Upper lobe of right lung (tissue), 1 donor: Measurements from ENCODE around the gene SLC26A3. TPM values are rescaled to one million over a fixed set of nuclear protein-coding genes. Genes with fewer than 3 reads are reported as not detected.

Experiments used
- ATAC-seq: fragments of 200-7000 bp; cut with Tn5 transposase; one replicate; pipeline ENCODE4 v1.9.1; 2020; ENCODE audit warnings: mild to moderate bottlenecking, moderate library complexity
- DNase-seq: peaks from one replicate; pipeline ENCODE4 v3.0.0-alpha.2; 2020
- H3K27ac ChIP-seq: fragments of 200-600 bp; one replicate; pipeline ENCODE4 v1.8.0; 2022
- H3K27me3 ChIP-seq: fragments of 200-600 bp; one replicate; pipeline ENCODE4 v1.8.0; 2022; ENCODE audit warnings: mild to moderate bottlenecking
- H3K36me3 ChIP-seq: fragments of 200-600 bp; one replicate; pipeline ENCODE4 v1.8.0; 2022
- H3K4me1 ChIP-seq: fragments of 200-600 bp; one replicate; pipeline ENCODE4 v1.8.0; 2022
- H3K4me3 ChIP-seq: fragments of 200-600 bp; one replicate; pipeline ENCODE4 v1.8.0; 2022; ENCODE audit warnings: mild to moderate bottlenecking
- H3K9me3 ChIP-seq: fragments of 200-600 bp; one replicate; pipeline ENCODE4 v1.8.0; 2022
- CTCF ChIP-seq: fragments of 200-600 bp; IDR thresholded peaks from one replicate; pipeline ENCODE4 v1.8.0; 2022; ENCODE audit warnings: antibody characterized with exemption
- intact Hi-C: fragments of 100-400 bp; cut with DNase I; formaldehyde crosslinking; loops from one replicate; pipeline ENCODE4 v1.11.0; 2022
- total RNA-seq: library from RNA; stranded (reverse); fragmentation: NEBNext Ultra II Directional; extraction: Animal tissue kit (Norgen Biotek cat#: 25700); gene quantifications from one replicate; pipeline ENCODE4 v1.2.1, GENCODE V29; 2021
- donor health status: DM: no; HTN: yes; CAD: no; lungs with severe emphysema.

The SLC26A3 gene
- total RNA-seq, 1 donor from 2014 or later = not detected

DNA sequence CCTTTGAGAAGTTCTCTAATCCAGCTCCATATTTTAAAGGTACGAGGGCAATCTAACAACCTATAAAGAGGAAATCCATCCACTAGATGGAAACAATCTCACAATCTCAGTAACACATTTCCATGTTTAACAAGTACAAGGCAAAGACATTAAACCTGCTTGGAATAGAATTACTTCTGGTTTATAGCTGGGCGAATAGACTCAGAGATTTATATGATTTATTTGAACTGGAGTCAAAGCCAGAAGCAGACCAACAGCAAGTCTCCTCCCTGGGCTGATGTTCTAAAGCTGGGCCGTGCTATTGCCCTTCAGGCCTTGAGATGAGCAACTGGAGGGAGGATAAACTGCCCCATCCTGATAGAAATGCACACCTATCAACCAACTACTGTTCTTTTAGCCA lies 25.3 kb downstream of the SLC26A3 start:
- intact Hi-C loops = no loop called here
- Histone ChIP-seq H3K27ac (no peak overlapping the region), H3K27me3 (no peaks in the 10 kb centered on the region), H3K4me1 (no peaks in the 10 kb centered on the region), H3K4me3 (no peak overlapping the region), H3K36me3 (no peaks in the 10 kb centered on the region), H3K9me3 (no peaks in the 10 kb centered on the region)
- ATAC-seq (no peak), DNase-seq (no peak)
- TF ChIP-seq CTCF = no peak

- no peaks in the 10 kb centered on the region for H3K27me3 ChIP-seq
- no peaks in the 10 kb centered on the region for H3K4me1 ChIP-seq
- H3K36me3 ChIP-seq = no peaks in the 10 kb centered on the region
- TF ChIP-seq CTCF = no peak
- intact Hi-C loops = no loop called here
- no peak overlapping the region for H3K4me3 ChIP-seq
- H3K27ac ChIP-seq = no peak overlapping the region
- ATAC-seq = no peak
- H3K9me3 ChIP-seq = no peaks in the 10 kb centered on the region
- DNase-seq = no peak
These were observed 30.0 kb downstream of the SLC26A3 start for GRCh38 chr7:107773027-107773426.

GRCh38 chr7:107768263-107768662 lies 34.8 kb downstream of the SLC26A3 start:
- Histone ChIP-seq H3K9me3 (no peaks in the 10 kb centered on the region), H3K27me3 (no peaks in the 10 kb centered on the region), H3K4me1 (no peaks in the 10 kb centered on the region), H3K27ac (no peak overlapping the region), H3K36me3 (no peaks in the 10 kb centered on the region), H3K4me3 (no peak overlapping the region)
- intact Hi-C loops = no loop called here
- DNase-seq (no peak), ATAC-seq (no peak)
- TF ChIP-seq CTCF = no peak

- DNase-seq = no peak
- intact Hi-C loops = no loop called here
- Histone ChIP-seq H3K27ac (no peak overlapping the region), H3K9me3 (no peaks in the 10 kb centered on the region), H3K4me3 (no peak overlapping the region), H3K36me3 (no peaks in the 10 kb centered on the region), H3K4me1 (no peaks in the 10 kb centered on the region), H3K27me3 (no peaks in the 10 kb centered on the region)
- ATAC-seq = no peak
- TF ChIP-seq CTCF = no peak
These were observed 35.6 kb downstream of the SLC26A3 start for GRCh38 chr7:107767391-107767790.

DNA sequence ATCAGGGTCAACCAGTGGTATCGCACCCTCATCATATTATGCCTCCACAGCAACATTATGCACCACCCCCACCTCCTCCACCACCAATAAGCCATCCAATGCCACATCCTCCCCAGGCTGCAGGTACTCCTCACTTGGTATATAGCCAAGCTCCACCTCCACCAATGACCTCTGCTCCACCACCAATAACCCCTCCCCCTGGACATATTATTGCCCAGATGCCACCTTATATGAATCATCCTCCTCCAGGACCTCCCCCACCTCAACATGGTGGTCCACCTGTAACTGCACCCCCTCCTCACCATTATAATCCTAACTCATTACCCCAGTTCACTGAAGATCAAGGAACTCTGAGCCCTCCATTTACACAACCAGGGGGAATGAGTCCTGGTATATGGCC lies 44.4 kb downstream of the SLC26A3 start:
- intact Hi-C loops = no loop called here
- H3K27me3 ChIP-seq = no peaks in the 10 kb centered on the region
- ATAC-seq = no peak
- no peak for TF ChIP-seq CTCF
- no peaks in the 10 kb centered on the region for H3K4me1 ChIP-seq
- no peak overlapping the region for H3K27ac ChIP-seq
- DNase-seq = no peak
- no peak overlapping the region for H3K4me3 ChIP-seq
- peaks cover 75% of the 10 kb centered on the region for H3K36me3 ChIP-seq
- H3K9me3 ChIP-seq = no peaks in the 10 kb centered on the region

GRCh38 chr7:107754642-107755041 lies 48.4 kb downstream of the SLC26A3 start:
- Histone ChIP-seq H3K9me3 (no peaks in the 10 kb centered on the region), H3K27me3 (no peaks in the 10 kb centered on the region), H3K27ac (no peak overlapping the region), H3K4me3 (no peak overlapping the region), H3K4me1 (no peaks in the 10 kb centered on the region), H3K36me3 (peaks cover 100% of the 10 kb centered on the region)
- TF ChIP-seq CTCF = no peak
- ATAC-seq = no peak
- intact Hi-C loops = no loop called here
- DNase-seq = no peak
